HG03558 (cell line): ENCODE data around the gene CCDC88C.
"Not testable (repeated sequence)": the region's sequence is repeated elsewhere in the genome, so short reads cannot be mapped to it uniquely, and the experiment has no call there.

ENCODE experiments used
- ATAC-seq: cut with Tn5 transposase; IDR thresholded peaks from one replicate; pipeline ENCODE4 v1.9.1; 2021; ENCODE audit warnings: moderate number of reproducible peaks; ENCODE audit not compliant: unreplicated experiment; ENCODE audit errors: extremely low read depth

The CCDC88C gene

GRCh38 chr14:91238085-91238484 is 179.5 kb downstream of the CCDC88C start:
- no peak for ATAC-seq

- ATAC-seq: no peak
Measured at GRCh38 chr14:91237219-91237618, 180.4 kb downstream of the CCDC88C start.

GRCh38 chr14:91235841-91236240 is 181.8 kb downstream of the CCDC88C start:
- ATAC-seq: no peak

- no peak for ATAC-seq
Measured at GRCh38 chr14:91234791-91235114, 182.9 kb downstream of the CCDC88C start.

GRCh38 chr14:91233936-91234790 is 183.5 kb downstream of the CCDC88C start:
- no peak for ATAC-seq

- no peak for ATAC-seq
Measured at GRCh38 chr14:91232603-91233002, 185.0 kb downstream of the CCDC88C start.

- no peak for ATAC-seq
Measured at GRCh38 chr14:91232052-91232451, 185.6 kb downstream of the CCDC88C start.

- no peak for ATAC-seq
Measured at GRCh38 chr14:91231446-91231845, 186.2 kb downstream of the CCDC88C start.

GRCh38 chr14:91230397-91231035 is 187.1 kb downstream of the CCDC88C start:
- no peak for ATAC-seq

- peak; percentile 53 for ATAC-seq
Measured at GRCh38 chr14:91229743-91230200, 187.8 kb downstream of the CCDC88C start.

GRCh38 chr14:91229005-91229382 is 188.6 kb downstream of the CCDC88C start:
- ATAC-seq: no peak

GRCh38 chr14:91228112-91229004 is 189.3 kb downstream of the CCDC88C start:
- ATAC-seq: peak; percentile 63

- ATAC-seq: no peak
Measured at GRCh38 chr14:91227183-91227628, 190.4 kb downstream of the CCDC88C start.

- ATAC-seq: not testable (repeated sequence)
Measured at GRCh38 chr14:91226360-91226759, 191.3 kb downstream of the CCDC88C start.

GRCh38 chr14:91225025-91225424 is 192.6 kb downstream of the CCDC88C start:
- ATAC-seq: no peak

GRCh38 chr14:91223028-91223783 is 194.4 kb downstream of the CCDC88C start:
- no peak for ATAC-seq
